Measurements from ENCODE around the gene CNOT10.

GRCh38 chr3:32780735-32781210, 95.8 kb downstream of the CNOT10 start:
- no peak for TF ChIP-seq POLR2A (IDR thresholded peaks at IDR 0.05)
- TF ChIP-seq CTCF (IDR thresholded peaks at IDR 0.05) = no peak
